Dermis microvascular lymphatic vessel endothelial cell (primary cell): ENCODE measurements around the gene UBA1. TPM values are rescaled to one million over a fixed set of nuclear protein-coding genes. Genes with fewer than 3 reads are reported as not detected.
A peak's percentile ranks its signal among the peaks of the same experiment; 100 is the strongest.

Experiments used
- DNase-seq, 2 donors: peaks; one replicate each; pipeline versions ENCODE4 v3.0.0 to v3.0.0-alpha.2; 2010; ENCODE audit warnings: low read depth in 2 of 2
- total RNA-seq: library from RNA; depleted of rRNA; stranded (reverse); fragments of >200 nt; gene quantifications from 2 replicates; pipeline ENCODE4 v1.2.1, GENCODE V29; 2014

Gene UBA1
- 115 and 148 TPM in 2 replicates for total RNA-seq

DNA sequence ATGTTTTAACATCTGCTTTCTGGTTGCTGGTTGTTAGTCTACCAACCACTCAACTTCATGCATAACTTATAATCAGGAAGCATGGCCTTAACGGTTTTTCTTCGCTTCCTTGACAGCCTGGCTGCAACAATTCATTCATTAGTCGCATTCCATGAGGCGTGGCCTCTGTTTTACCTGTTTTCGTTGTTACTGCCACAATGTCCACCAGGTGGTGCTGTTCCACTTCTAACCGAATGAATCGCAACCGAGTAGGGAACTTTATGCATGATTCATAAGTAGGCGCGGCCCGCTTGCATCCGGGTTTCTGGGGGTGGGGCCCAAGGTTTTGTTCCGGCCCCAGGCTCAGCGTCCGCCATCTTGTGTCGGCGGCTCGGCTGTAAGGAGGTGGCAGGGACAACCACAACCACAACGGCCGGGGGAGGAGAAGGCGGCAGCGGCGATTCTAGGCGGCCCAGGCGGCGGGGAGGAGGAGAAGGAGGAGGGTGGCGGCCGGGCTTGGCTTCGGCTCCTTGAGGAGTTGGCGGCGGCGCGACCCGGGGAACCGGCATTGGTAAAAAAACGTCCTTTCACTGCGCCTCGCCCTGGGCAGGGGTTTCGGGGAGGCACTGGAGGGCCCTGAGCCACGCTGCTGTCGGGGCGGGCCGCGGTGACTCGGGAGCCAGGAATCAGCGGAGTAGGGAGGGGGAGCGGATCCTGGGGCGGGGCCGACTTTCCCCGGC lies at the start of gene UBA1:
Gene UBA1 (plus strand): TSS at position 355 of the 719 bp plus-strand sequence. CDS start 4,974 bp downstream, outside the sequence.
- DNase-seq = peak; percentile 93 to 96

- peak in 1 of 2 donors; percentile 58 for DNase-seq
These were observed 49.6 kb upstream of the UBA1 start for GRCh38 chrX:47143894-47144625.

DNA sequence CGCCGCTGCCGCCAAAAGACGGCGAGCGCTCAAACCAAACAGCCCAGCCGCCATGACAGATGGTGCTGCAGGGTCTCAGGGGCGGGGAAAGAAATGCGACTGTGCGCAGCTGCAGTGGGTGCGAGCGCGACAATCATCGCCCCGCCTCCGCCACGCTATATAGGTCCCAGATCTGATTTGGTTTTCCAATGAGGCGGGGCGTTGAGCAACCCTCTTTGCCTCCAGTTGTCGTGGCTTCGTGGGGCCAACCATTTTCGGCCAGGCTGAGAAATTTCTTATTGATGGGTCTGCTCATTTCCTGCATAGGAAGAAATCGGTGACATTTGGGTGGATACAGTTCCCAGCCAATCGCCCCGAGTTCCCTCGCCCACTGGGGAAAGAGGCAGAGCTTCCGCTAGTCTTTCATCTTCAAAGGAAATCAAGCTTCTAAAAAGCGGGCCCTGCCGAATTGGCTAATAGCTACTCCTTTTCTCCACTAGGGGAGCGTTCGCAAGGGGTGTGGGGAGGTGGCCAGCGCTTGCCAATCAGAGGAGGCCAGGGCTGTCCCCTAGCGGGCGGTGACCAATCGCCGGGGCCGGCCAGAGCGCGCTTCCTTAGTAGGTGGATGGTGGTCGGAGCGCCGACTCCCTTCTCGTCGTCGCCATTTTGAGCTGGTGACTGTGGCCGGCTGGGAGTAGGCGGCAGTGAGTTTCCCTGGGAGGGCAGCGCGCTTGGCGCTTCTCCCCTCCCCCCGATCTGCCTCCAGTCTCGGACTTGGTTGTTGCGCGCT lies 48.8 kb upstream of the UBA1 start, which contains the start of the genes NDUFB11 and RBM10:
Gene NDUFB11 (minus strand): TSS at position 77 of the 769 bp plus-strand sequence. CDS start 23 bp downstream, at position 54.
Gene RBM10 (plus strand): TSS at position 596 of the 769 bp plus-strand sequence. CDS start 2,261 bp downstream, outside the sequence.
- peak; percentile 88 to 96 for DNase-seq

DNA sequence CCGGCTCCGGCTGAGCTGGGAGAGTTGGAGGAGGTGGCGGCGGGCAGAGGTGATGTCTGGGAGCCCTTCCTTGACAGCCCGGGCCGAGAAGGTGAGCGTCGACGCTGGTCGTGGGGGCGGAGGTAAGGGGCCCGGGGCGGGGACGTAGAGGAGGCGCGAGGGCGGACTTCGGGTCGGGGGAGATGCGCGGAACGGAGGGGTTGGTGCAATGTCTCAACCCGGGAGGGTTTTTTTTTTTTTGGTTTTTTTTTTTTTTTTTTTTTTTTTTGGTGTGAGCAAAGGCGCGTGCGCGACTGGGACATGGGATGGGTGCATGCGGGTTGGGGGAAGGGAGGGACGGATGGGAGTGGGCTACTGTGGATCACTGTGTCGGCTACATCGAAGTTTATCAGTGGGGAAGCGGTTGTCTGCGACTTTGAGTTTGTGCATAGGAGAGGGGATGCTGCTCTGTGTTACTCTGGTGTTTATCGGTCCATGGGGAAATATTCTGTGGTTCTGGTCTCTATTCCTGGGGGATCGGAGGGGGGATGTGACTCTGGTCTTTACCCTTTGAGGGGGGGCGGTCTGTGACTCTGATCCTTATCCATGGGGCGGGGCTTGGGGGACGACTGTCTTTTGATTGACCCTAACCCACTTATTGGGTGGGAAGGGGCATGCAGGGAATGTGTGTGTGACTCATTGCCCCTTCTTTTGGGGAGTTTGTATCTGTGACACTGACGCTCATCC lies 48.1 kb upstream of the UBA1 start:
- no peak for DNase-seq

DNA sequence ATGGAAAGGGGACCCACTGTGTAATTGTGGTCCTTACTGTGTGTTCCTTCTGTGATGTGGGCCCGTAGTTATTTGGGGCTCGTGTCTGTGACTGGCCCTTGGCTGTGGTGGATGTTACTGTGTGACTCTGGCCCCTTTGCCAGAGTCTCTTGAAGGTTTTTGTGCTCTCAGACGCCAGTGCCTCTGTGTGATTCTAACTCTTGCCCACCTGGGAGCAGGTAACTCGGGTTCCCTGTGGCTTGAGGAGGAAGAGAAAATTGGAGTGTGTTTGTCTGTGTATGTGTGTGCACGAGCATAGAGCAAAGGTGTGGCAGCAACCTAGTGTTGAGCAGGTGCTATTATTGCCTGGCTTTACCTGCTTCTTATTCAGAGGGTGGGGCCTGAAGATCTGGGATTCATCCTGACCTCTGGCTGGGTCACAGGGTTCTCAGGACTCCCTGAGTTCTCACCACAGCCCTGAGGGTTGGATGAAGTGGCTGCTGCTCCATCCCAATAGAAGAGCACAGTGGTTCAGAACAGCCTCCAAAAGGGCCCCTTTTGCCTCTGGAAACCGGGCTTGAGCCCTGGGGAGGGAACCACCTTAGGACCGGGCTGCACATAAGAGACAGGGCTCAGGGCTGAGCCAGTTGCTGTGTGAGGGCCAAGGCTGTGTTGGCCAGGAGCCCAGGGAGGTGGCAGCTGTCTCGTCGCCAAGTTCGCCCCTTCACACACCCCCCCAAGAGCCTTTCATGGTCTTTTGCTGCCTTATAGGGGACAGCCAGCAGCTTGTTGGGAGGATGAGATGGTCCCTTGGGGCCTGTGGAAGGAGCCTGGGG lies 47.3 kb upstream of the UBA1 start:
- DNase-seq = peak in 1 of 2 donors; percentile 17

GRCh38 chrX:47146936-47147859 lies 46.4 kb upstream of the UBA1 start:
- DNase-seq = no peak

DNA sequence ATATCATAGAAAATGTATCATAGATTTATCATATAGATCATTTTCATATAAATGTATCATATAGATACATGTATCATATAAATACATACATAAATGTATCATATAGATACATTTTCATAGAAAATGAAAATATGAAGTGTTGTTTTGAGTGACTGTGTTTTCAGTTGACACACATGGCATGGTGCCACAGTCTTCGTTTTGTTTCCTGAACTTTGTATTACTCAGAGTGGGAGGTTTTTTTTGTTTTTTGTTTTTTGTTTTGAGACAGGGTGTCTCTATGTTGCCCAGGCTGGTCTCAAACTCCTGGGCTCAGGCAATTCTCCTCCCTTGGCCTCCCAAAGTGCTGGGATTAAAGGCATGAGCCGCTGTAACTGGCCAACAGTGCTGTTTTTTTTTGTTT lies 44.7 kb upstream of the UBA1 start:
- peak; percentile 58 to 76 for DNase-seq

DNA sequence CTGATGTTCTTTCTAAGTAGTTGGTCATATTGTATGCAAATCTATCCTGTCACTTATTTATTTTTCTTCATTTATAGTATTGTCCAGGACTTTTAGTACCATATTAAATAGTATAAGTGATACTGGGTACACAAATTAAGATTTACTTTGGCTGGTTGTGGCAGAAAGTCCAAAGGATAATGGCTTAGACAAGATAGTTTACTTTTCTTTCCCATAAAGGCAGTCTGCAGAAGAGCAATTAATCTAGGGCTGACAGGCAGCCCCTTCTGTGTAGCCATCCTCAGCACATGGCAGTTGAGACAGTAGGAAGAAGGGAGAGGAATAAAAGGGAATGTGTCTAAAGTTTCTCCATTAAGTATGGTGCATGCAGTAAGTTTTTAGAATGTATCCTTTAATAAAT lies 42.2 kb upstream of the UBA1 start:
- DNase-seq = no peak

DNA sequence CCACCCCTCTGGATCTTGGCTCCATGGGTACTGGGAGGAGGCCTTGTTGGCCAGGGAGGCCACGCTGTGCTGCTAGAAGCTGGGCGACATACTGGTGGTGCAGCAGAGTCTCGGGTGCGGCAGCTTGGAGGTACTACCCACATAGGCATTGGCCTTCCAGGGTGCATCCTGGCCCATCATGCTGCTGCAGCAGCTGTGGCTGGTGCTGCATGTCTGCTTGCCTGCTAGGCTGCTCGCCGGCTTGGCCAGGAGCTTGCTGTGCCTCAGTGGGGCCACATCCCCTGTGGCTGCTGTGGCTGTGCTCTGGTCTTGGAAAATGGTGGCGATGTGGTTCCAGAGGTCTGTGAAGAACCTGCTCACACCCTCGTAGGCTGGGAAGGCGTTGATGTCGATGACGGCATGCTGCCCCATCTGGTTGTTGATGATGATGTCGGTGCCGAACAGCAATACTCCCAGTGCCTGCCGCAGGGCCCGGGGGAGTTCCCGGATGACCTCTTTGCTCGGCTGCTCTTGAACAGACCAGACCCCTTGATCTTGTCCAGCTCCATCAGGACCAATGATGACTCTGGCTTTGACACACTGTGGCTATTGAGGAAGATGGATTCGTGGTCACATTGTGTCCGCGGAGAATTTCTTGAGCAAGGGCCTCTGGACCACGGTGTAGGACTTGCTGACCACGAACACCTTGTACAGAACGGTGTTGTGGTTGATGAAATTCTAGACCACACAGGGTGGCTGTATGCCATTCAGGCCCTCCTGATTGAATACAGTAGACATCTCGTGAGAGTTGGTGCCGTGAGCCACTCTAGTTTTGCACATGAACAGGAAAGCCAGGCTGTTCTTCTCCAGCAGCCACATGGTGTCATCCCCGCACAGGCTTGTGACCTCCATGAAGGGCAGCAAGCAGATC lies 36.8 kb upstream of the UBA1 start:
- DNase-seq = no peak

- DNase-seq = no peak
These were observed 35.5 kb upstream of the UBA1 start for GRCh38 chrX:47158131-47158530.

DNA sequence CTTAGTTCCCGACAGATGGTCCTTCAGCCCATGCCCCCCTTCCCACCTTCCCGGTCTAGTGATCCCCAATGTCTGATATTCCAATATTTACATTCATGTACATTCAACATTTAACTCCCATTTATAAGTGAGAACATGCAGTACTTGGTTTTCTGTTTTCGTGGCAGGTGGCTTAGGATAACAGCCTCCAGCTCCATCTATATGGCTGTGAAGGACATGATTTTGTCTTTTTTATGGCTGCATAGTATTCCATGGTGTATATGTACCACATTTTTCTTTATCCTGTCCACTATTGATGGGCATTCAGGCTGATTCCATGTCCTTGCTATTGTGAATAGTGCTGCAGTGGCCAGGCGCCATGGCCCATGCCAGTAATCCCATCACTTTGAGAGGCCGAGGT lies 34.8 kb upstream of the UBA1 start:
- no peak for DNase-seq

- no peak for DNase-seq
These were observed 32.8 kb upstream of the UBA1 start for GRCh38 chrX:47160781-47161180.

- DNase-seq = no peak
These were observed 30.6 kb upstream of the UBA1 start for GRCh38 chrX:47162927-47163583.

DNA sequence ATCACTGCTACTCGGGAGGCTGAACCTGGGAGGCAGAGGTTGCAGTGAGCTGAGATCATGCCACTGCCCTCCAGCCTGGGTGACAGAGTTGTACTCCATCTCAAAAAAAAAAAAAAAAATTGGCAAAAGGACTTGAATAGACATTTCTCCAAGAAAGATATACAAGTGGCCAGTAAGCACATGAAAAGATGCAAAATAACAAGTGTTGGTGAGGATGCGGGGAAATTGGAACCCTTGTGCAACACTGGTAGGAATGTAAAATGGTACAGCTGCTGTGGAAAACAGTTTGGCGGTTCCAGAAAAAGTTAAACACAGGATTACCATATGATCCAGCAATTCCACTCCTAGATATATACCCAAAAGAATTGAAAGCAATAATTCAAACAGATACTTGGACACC lies 29.2 kb upstream of the UBA1 start:
- no peak for DNase-seq

GRCh38 chrX:47166126-47166525 lies 27.5 kb upstream of the UBA1 start:
- DNase-seq = no peak

- DNase-seq = no peak
These were observed 25.0 kb upstream of the UBA1 start for GRCh38 chrX:47168495-47169073.

DNA sequence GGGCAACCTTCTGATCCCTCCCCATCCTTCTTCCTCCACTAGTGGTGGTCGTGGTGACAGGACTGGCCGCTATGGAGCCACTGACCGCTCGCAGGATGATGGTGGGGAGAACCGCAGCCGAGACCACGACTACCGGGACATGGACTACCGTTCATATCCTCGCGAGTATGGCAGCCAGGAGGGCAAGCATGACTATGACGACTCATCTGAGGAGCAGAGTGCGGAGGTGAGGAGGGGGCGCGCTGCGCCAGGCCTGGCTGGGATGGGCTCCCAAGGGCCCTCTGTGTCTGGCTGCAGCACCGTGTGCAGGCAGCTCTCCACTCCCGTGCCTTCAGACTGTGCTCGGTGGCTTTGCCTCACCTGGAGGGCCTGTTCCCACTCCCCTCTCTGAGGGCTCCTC lies 24.4 kb upstream of the UBA1 start:
- no peak for DNase-seq
